Activated T-cell treated with anti-CD3 and anti-CD28 coated beads, Interleukin-2, amount 50 U/mL, for 48 hours (primary cell): Measurements from ENCODE around the gene TRPM4.
A peak's percentile ranks its signal among the peaks of the same experiment; 100 is the strongest.
"Not testable (repeated sequence)": the region's sequence is repeated elsewhere in the genome, so short reads cannot be mapped to it uniquely, and the experiment has no call there.

ENCODE experiments used
- DNase-seq, 2 experiments: peaks; one replicate each; pipeline ENCODE4 v3.0.0-alpha.2; 2020

TRPM4 gene

DNA sequence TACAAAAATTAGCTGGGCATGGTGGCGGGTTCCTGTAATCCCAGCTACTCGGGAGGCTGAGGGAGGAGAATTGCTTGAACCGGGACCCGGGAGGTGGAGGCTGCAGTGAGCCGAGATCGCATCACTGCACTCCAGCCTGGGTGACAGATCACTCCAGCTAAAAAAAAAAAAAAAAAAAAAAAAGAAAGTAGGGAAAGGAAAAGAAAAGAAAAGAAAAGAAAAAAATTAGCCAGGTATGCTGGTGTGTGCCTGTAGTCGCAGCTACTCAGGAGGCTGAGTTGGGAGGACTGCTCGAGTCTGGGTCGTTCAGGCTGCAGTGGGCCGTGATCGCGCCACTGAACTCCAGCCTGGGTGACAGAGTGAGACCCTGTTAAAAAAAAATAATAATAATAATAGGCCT lies 30.4 kb upstream of the TRPM4 start:
- not testable (repeated sequence) for DNase-seq

DNA sequence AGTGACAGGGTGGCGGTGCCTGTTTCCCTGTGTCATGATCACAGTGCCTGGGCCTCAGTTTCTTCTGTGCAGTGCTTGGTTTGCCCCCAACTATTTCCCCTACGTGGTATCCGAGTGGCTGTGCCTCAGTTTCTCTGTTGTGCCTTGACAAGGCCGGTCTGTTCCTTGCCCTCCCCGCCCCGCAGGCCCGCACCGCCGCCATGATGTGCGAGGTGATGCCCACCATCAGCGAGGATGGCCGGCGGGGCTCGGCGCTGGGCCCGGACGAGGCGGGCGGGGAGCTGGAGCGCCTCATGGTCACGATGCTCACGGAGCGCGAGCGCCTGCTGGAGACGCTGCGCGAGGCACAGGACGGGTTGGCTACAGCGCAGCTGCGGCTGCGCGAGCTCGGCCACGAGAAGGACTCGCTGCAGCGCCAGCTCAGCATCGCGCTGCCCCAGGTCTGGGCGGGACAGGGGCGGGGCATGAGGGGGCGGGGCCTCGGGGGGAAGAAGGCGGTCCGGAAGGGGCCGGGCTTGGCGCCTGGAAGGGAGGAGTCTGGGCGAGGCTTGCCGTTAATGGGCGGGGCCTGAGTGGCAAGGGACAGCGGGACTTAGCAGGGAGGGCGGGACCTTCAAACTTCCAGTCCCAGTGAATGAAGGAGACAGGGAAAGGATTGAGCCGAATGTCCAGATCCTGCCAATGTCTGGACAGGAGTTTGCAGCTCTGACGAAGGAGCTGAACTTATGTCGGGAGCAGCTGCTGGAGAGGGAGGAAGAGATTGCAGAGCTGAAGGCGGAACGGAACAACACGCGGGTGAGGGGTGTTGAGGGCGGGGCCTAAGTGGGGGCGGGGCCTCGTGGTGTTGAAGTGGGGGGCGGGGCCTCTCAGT lies 29.7 kb upstream of the TRPM4 start:
- peak; percentile 99 for DNase-seq

DNA sequence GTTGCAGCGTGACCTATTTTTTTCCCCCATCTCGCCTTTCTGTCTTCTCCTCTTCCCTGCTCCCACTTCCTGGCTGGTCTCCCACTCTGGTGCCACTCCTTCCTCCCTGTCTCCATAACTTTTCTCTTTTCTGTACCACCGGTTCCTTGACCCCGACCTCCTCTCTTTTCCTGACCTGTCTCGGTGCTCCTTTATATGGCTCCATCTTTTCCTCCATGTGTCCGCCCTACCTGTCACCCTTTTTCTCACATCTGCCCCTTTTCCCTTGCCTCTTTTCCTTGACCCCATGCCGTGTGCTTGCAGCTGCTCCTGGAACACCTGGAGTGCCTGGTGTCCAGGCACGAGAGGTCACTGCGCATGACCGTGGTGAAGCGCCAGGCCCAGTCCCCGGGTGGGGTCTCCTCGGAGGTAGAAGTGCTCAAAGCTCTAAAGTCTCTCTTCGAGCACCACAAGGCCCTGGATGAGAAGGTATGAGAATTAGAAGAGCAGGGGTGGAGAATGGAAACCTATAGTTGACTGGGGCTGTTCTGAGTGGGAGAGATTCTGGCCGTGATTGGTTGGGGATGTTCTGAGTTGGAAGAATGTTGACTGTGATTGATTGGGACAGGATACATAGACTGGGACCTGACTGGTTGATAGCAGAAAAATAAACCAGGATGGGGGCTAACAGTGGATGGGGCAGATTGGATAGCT lies 28.9 kb upstream of the TRPM4 start:
- no peak for DNase-seq

DNA sequence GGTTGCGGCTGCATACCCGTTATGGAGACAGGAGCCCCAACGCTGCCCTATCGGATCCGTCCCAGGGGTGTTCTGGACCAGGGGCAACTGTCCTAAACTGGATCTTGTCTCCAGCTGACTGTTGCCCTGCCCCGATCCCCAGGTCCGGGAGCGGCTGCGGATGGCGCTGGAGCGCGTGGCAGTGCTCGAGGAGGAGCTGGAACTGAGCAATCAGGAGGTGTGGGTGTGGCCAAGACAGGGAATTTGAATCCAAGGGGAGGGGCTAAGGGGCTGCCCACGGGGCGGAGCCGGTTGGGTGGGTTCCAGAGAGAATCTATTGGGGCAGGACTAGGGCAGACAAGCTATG lies 28.4 kb upstream of the TRPM4 start:
- DNase-seq, result no peak

DNA sequence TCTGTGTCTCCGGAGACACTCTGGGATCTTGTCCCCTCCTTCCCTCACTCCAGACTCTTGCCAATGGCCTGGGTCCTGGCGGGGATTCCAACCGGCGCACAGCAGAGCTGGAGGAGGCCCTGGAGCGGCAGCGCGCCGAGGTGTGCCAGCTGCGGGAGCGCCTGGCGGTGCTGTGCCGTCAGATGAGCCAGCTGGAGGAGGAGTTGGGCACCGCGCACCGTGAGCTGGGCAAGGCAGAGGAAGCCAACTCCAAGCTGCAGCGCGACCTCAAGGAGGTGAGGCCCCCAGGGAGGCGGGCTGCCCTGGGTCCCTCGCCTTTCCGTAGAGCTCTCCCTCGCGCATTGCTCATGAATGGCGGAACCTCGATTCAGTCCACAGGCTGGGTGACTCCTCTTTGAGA lies 27.3 kb upstream of the TRPM4 start:
- DNase-seq, result no peak

DNA sequence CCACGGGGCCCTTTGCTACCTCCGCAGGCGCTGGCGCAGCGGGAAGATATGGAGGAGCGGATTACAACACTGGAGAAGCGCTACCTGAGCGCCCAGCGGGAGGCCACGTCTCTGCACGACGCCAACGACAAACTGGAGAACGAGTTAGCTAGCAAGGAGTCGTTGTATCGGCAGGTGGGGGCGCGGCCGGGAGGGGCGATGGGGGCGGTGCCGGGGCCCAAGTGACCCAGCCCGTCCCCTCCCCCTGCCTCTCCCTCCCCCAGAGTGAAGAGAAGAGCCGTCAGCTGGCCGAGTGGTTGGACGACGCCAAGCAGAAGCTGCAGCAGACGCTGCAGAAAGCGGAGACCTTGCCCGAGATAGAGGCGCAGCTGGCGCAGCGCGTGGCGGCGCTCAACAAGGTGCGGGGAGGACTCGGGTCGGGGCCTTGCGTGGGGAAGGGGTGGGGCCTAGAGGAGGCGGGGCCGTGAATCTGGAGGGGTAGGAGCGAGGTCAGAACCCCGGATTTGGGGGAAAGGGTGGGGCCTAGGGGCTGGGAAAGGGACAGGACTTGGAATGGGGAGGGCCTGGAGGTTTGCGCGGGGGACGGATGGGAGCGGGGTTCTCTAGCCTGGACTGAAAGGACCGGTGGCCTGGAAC lies 24.5 kb upstream of the TRPM4 start:
- no peak for DNase-seq

DNA sequence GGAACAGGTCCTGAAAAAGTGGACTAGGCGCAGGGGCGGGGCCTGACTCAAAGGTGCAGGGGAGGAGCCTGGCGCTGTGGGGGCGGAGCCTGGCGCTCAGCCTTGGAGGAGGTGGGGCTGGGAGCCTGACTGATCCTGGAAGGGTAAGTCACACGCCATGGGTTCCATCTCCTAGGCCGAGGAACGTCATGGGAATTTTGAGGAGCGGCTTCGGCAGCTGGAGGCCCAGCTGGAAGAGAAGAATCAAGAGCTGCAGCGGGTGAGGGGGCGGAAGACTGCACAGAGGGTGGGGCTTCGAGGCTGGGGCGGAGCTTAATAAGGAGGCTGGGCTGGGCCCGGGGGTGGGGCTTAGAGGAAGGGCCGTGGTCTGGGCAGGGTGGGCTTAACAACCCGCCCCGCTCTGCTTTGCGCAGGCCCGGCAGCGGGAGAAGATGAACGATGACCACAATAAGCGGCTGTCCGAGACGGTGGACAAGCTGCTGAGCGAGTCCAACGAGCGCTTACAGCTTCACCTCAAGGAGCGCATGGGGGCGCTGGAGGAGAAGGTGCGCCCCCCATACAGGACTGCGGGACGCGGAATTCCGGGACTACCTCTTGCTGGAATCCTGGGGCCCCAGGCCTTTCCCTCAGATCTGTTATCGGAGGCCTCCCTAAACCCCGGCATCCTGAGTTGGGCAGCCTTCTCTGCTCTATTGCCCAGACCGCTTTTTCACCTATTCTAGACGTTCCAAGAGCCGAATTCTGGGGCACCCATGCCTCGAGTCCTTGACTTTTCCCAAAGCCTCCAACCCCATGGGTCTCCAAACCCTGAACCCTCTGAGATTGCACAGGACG lies 23.8 kb upstream of the TRPM4 start:
- DNase-seq, result peak; percentile 76 to 77

DNA sequence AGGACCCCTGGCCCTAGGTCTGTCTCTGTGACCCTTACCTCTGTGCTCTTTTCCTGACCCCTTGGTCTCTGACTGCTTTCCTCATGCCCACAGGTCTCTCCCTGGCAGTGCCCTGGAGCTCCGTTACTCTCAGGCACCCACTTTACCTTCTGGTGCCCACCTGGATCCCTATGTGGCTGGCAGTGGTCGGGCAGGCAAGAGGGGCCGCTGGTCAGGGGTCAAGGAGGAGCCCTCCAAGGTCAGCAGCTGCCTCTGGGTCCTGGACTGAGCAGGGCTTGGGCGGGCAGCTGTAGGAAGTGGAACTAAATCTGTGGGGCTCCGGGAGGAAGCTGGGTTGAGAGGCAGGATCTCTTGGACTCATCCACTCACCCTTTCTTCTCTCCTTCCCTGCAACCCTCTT lies 21.9 kb upstream of the TRPM4 start:
- DNase-seq, result no peak

DNA sequence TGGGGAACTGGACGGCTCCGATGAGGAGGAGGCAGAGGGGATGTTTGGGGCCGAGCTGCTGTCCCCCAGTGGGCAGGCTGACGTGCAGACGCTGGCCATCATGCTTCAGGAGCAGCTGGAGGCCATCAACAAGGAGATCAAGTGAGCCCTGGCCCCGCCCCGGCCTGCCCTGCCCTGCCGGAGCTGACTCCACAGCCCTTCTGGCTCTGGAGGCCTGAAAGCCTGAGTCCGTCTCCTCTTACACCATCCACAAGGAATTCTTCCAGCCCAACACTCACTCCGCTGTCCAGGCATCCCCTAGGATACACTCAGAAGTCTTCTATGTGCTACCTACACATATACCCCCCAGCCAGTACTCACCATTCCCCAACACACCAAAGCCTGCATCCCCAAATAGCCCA lies 20.8 kb upstream of the TRPM4 start:
- DNase-seq, result no peak

DNA sequence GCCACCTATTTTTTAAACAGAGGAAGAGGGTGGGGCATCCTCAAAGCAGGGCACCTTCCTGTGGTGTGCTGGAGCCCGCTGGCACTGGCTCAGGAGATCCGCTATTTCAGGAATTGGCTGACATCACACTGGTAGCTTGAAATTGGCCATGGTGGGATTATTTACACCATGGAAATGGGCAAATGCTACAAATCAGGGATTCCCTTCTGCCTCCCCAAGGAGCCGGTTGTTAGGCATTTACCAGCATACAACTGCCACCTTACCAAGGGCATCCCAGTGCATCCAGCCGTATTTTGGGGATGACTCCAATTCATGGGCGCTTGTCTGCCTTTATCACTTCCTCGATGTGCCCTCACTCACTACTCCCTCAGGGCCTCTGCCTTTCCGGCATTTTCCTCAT lies 16.6 kb upstream of the TRPM4 start:
- no peak for DNase-seq

DNA sequence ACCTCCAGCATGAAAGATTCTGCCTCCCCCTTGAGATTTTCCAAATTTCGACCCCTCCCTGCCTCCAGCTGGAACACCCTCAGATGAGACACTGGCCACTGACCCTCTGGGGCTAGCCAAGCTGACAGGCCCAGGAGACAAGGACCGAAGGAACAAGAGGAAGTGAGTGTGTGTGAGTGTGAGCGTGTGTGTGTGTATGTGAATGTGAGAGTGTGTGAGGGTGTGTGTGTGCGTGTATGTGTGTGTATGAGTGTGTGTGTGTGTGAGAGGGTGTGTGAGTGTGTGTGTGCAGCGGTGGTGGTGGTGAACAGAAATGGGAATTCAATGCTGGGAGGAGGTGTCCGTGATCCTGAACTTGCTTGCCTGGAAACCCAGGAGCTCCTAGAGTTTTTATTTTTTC lies 16.2 kb upstream of the TRPM4 start:
- DNase-seq, result no peak

DNA sequence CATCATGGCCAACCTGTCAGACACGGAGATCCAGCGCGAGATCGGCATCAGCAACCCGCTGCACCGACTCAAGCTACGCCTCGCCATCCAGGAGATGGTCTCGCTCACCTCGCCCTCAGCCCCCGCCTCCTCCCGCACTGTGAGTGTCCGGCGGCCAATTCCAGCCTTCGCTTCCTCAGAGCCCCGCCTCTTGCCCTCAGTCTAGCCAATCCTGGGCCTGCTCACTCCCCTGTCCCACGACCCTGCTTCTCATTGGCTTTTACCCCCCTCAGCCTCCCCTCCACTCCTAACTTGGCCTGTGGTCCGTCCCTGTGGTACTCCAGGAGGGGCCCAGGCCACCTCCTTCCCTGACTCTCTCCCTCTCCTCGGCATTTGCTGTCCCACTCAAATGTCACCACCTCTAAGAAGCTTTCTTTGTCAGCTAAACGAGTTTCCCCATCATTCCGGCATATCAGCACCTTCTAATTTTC lies 14.7 kb upstream of the TRPM4 start:
- peak; percentile 83 to 87 for DNase-seq

DNA sequence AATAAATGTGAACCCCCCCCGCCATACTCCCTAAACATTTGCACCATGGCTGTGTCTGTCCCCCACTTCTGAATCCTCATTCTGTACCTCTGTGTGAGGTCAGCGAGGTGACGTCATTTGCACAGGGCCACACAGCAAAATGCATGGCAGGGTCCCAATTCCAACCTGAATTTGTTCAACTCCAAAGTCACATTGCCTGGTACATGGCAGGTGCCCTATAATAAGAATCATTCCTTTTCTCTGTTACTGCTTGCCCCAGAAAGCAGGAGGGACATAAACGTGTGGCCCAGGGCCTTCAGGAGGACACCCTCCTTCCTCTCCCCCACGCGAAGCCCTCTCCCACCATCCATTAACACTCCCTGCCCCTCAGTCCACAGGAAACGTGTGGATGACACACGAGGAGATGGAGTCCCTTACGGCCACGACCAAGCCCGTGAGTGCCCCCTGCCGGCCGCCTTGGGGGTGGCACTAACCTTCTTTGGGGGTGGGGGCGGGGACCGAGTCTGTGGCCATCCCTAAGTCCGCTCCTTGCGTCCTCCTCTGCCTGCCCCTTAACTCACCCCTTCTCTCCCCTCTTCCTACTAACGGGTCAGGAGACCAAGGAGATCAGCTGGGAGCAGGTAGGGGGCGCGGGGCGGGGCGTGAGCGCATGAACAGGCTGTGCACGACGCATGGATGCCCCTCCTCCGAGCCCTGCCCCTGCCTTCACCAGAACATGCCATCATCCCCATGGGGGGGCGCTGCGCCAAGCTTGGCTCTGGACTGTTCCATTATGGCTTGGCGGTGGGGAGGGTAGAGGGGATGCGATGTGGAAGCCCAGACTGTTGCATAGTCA lies 11.8 kb upstream of the TRPM4 start:
- peak; percentile 92 to 95 for DNase-seq

DNA sequence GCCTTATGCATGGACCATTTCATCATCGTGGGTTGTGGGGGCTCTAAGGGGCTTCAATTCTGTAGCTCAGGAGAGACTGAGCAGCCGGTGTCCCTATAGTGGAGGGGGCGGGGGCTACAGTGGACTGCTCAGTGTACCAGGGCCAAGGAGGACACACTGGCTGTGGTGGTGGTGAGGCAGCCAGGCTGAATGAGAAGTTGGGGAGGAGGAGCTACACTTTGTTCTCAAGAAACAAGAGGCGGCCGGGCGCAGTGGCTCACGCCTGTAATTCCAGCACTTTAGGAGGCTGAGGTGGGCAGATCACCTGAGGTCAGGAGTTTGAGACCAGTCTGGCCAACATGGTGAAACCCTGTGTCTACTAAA lies 11.2 kb upstream of the TRPM4 start:
- DNase-seq, result not testable (repeated sequence)

DNA sequence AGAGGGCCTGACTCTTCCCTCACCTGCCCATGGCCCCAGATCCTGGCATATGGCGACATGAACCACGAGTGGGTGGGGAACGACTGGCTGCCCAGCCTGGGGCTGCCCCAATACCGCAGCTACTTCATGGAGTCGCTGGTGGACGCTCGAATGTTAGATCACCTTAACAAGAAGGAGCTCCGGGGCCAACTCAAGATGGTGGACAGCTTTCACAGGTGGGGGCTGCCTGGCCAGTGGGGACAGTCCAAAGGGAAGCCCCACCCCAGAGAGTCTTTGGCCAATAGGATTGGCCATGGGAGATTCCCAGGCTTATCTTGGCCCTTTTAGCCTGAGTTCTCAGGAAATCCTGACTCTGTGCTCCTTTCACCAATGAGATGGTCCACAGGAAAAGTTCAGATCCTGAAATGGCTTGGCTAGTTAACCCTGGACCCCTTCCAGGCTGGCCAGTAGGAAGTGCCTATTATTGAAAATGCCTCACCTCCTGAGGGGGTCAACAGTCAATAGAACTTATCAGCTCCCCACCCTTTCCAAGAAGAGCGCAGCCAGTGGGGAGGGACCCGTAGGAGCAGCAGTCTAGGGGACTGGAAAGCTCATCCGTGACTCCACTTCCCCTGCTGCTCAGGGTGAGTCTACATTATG lies 9.4 kb upstream of the TRPM4 start:
- DNase-seq, result no peak

DNA sequence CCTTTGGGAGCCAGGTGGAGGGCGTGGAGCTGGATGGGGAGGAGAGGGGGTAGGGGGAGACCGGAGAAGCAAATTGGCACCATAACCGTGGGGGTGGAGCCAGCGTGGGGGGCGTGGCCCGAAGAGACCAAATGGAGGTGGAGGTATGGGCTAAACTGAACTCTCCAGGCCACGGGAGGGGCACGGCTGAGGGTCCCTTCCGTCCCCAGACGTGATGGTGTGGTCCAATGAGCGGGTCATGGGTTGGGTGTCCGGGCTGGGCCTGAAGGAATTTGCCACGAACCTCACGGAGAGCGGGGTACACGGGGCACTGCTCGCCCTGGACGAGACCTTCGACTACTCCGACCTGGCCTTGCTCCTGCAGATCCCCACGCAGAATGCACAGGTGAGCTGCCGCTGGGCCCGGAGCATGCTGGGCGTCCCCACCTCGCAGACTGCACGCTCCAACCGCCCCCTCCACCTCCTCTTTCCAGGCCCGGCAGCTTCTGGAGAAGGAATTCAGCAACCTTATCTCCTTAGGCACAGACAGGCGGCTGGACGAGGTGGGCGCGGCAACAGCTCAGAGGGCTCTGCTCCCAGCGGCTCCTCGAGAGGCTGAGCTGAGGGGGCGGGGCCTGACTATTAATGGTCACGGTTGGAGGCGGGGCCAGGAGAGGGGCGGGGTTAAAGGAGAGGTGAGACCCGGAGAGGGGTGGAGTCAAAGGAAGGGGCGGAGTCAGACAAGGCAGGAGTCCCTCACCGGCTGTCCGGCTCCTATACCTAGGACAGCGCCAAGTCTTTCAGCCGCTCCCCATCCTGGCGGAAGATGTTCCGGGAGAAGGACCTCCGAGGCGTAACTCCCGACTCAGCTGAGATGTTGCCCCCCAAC lies 8.6 kb upstream of the TRPM4 start:
- DNase-seq, result peak; percentile 90 to 94

DNA sequence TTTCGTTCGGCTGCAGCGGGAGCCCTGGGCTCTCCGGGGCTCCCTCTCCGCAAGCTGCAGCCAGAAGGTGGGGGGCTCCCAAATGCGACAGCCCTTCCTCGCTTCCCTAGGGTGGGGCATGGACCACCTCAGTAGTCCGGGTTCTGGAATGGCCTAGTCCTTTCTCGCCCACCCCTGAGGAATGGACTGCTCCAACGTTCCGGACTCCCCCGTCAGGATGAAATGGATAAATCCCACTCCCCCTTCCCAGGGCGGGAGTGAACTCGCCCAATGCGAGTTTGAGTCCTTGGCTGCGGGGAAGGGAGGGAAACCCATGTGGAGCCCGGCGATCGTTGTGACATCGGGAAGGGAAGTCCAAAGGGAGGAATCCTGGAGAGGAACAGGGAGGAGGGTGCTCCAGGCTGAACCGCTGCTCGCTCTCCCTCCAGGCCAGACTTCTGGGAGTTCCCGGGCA lies 7.9 kb upstream of the TRPM4 start:
- peak in 1 of 2 experiments; percentile 40 for DNase-seq

DNA sequence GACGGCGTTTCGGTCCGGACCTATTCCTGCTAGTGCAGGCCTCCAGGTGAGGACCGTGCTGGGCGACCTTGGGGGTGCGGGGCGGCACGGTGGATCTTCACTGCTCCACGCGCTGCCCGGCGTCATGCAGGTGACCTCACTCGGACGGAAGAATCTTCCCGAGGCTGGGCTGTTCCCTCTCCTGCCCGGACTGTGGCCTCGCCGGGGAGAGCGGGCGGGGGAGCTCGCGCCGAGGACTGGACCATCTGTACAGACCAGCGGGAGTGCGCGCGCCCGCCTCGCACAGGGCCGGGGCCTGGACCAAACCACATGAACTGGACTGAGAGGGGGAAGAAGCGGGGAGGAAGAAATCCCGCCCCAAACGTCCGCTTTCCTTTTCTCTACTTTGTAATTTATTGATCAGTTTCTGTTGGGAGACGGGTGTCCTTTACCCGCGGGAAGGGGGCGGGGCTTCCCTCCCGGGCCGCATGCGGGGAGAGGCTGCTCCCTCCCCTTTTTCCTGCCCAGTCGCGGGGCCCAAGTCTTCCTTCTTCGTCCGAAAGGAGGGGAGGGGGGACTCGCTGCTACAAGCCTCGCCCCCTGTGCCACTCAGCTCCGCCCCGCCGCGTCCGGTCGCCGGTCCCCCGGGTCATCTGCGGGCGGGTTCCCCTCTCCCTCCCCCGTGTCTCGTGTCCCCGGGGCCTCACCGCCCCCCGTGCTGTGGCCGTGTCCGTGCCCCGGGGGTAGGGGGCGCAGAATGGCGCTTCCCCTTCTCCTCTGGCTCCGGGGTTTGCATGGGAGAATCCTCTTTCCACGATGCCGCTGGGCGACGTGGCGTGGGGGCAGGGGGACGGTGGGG lies 7.3 kb upstream of the TRPM4 start:
- peak; percentile 62 to 63 for DNase-seq

DNA sequence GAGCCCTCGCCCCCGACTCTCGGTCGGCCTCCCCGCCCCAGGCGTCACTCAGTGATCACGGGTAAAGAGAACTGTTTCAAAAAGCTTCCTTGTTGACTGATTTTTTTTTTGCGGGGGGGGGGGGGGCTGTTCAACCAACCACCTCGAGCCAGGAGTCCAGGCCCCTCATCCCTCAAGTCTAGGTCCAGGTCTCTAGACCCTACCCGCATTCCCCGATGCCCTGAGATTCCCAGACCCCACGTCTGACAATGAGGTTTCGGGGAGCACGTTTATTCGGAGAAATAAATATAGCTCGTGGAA lies 6.7 kb upstream of the TRPM4 start:
- DNase-seq, result no peak
